ENCODE results near the gene EPHB4. TPM values are rescaled to one million over a fixed set of nuclear protein-coding genes. Genes with fewer than 3 reads are reported as not detected.

Gene EPHB4
- total RNA-seq, 1 experiment from 2014 or later = 135 TPM

DNA sequence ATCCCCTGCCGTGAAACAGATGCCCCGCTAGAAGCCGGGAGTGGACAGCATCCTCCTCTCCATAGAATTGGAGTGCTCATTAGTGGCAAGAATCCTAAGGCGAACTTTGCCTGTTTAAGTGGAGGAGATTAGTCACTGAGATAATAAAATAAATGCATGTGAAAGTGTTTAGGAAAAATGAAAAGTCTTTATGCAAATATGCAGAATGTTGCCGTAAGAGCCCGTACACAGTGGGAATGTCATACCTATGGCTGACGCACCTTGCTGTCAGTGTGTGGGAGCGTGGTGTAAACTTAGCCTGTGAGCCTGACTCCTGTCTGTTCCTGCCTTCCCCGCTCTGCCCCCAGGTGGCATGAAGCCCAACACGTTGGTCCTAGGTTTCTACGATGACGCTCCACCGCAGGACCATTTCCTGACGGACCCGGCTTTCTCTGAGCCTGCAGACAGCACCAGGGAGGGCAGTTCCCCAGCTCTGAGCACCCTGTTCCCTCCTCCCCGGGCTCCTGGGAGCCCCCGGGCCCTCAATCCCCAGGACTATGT is 38.1 kb upstream of the EPHB4 start:
- H3K4me2 ChIP-seq (ENCODE audit: insufficient read depth, insufficient read length, low read length) = no peak overlapping the region
- H3K9me3 ChIP-seq (ENCODE audit: control insufficient read depth, low read depth, low read length) = no peaks in the 10 kb centered on the region
- Mint-ChIP-seq H3K4me3 (no peak overlapping the region; a peak in 1 of 5 replicates), H3K36me3 (ENCODE audit: insufficient read depth in 1 of 3, low read depth in 3 of 3) (peaks cover 22 to 51% (median 35%) of the 10 kb centered on the region in 3 experiments; a peak in 6 of 7 replicates), H3K4me1 (peaks cover 12 to 15% of the 10 kb centered on the region in 2 experiments), H3K9me3 (no peaks in the 10 kb centered on the region; a peak in 1 of 5 replicates), H3K27ac (peak overlapping the region in 1 of 3 experiments; percentile 70; a peak in 3 of 7 replicates), H3K27me3 (ENCODE audit: low read depth) (no peaks in the 10 kb centered on the region)
- H2BK20ac ChIP-seq (ENCODE audit: low read depth, low read length, poor library complexity, severe bottlenecking) = no peak overlapping the region
- DNase-seq = peak; percentile 66
- H3K79me2 ChIP-seq (ENCODE audit: insufficient read depth, low read length) = peaks cover 3% of the 10 kb centered on the region; the same call in 1 of the 2 replicates
- no peak overlapping the region for H2BK12ac ChIP-seq (ENCODE audit: insufficient read length, low read depth, low read length)
- H3K14ac ChIP-seq (ENCODE audit: insufficient read depth, low read length) = no peak overlapping the region
- H2BK5ac ChIP-seq (ENCODE audit: insufficient read length, low read length) = no peak overlapping the region
- H3K79me1 ChIP-seq (ENCODE audit: insufficient read depth, low read depth, low read length, poor library complexity, severe bottlenecking) = peaks cover 3% of the 10 kb centered on the region
- no peak overlapping the region for H4K91ac ChIP-seq (ENCODE audit: insufficient read length, low read depth, low read length)
- peaks cover 10% of the 10 kb centered on the region for H3K23me2 ChIP-seq (ENCODE audit: insufficient read length, low read depth, low read length, poor library complexity, severe bottlenecking)
- no peak overlapping the region for H2AK5ac ChIP-seq (ENCODE audit: insufficient read length, low read length)
- no peak overlapping the region for H3K23ac ChIP-seq (ENCODE audit: insufficient read length, low read depth, low read length)
- no peaks in the 10 kb centered on the region; the same call in 1 of the 2 replicates for H3K4me1 ChIP-seq (ENCODE audit: insufficient read depth, low read length)
- H3K27me3 ChIP-seq (ENCODE audit: insufficient read depth, low read length) = no peaks in the 10 kb centered on the region
- H3K9ac ChIP-seq (ENCODE audit: extremely low read depth, insufficient read length, low read length) = no peak overlapping the region
- no CpG with 5 or more reads among the region's 17 CpGs for WGBS (ENCODE audit: extremely low coverage, insufficient read length, low lambda C conversion rate)
- no peak overlapping the region for H3T11ph ChIP-seq (ENCODE audit: low read length)
- H3K56ac ChIP-seq (ENCODE audit: insufficient read length, low read depth, low read length) = no peak overlapping the region
- TF ChIP-seq, protein P1, sequence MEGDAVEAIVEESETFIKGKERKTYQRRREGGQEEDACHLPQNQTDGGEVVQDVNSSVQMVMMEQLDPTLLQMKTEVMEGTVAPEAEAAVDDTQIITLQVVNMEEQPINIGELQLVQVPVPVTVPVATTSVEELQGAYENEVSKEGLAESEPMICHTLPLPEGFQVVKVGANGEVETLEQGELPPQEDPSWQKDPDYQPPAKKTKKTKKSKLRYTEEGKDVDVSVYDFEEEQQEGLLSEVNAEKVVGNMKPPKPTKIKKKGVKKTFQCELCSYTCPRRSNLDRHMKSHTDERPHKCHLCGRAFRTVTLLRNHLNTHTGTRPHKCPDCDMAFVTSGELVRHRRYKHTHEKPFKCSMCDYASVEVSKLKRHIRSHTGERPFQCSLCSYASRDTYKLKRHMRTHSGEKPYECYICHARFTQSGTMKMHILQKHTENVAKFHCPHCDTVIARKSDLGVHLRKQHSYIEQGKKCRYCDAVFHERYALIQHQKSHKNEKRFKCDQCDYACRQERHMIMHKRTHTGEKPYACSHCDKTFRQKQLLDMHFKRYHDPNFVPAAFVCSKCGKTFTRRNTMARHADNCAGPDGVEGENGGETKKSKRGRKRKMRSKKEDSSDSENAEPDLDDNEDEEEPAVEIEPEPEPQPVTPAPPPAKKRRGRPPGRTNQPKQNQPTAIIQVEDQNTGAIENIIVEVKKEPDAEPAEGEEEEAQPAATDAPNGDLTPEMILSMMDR (conservative IDR thresholded peaks at IDR 0.05) = peak; percentile 30; the same call in 2 of the 3 replicates
- no peak overlapping the region for H2BK120ac ChIP-seq (ENCODE audit: low read depth, low read length, poor library complexity, severe bottlenecking)
- no peak overlapping the region for H2BK15ac ChIP-seq (ENCODE audit: low read depth, low read length)
- H4K20me1 ChIP-seq (ENCODE audit: control insufficient read depth, insufficient read depth, insufficient read length) = no peaks in the 10 kb centered on the region
- no peak overlapping the region for H4K8ac ChIP-seq (replicated peaks; ENCODE audit: insufficient read length, low read depth, low read length)
- no peak overlapping the region for H3K4ac ChIP-seq (ENCODE audit: low read depth, low read length)
- H2AFZ ChIP-seq (ENCODE audit: low read length) = no peak overlapping the region
- no peak overlapping the region for H3K18ac ChIP-seq (ENCODE audit: insufficient read length, low read depth, low read length)
- H3K27ac ChIP-seq (ENCODE audit: insufficient read length, low read depth, low read length) = no peak overlapping the region
- no peak overlapping the region for H4K5ac ChIP-seq (ENCODE audit: insufficient read length, low read depth, low read length)
